Measurements from ENCODE around the gene CSNK1D. TPM values are rescaled to one million over a fixed set of nuclear protein-coding genes. Genes with fewer than 3 reads are reported as not detected.

CSNK1D gene
- total and polyA plus RNA-seq, 10 of the 15 experiments (the other 5 are each of a cell fraction or from before 2014, with no cell fraction given), result 5.7 to 105 (median 58.1) TPM

GRCh38 chr17:82199496-82199895, 74.0 kb downstream of the CSNK1D start:
- Histone ChIP-seq H3K9me3 (replicated peaks; ENCODE audit: control insufficient read depth, insufficient read depth, low read length) (no peaks in the 10 kb centered on the region), H3K9ac (ENCODE audit: control insufficient read depth, insufficient read depth, low read length) (no peak overlapping the region), H3K4me2 (ENCODE audit: control insufficient read depth, insufficient read depth) (no peak overlapping the region), H3K79me2 (ENCODE audit: control insufficient read depth, insufficient read depth, low read length) (no peaks in the 10 kb centered on the region), H3K36me3 (ENCODE audit: control insufficient read depth in 2 of 2, insufficient read depth in 2 of 2, low read length in 1 of 2) (no peaks in the 10 kb centered on the region), H3K4me1 (ENCODE audit: control insufficient read depth, insufficient read depth, low read length) (peaks cover 9% of the 10 kb centered on the region), H3K27me3 (replicated peaks in 1 of 2; ENCODE audit: control insufficient read depth in 2 of 2, insufficient read depth in 2 of 2, low read length in 1 of 2) (no peaks in the 10 kb centered on the region), H3K27ac (ENCODE audit: control insufficient read depth, insufficient read depth) (no peak overlapping the region), H4K20me1 (ENCODE audit: control insufficient read depth, insufficient read depth) (no peaks in the 10 kb centered on the region), H3K4me3 (no peak overlapping the region), H2AFZ (ENCODE audit: control insufficient read depth, low read depth, low read length) (no peak overlapping the region)
- ChIA-PET POLR2A (interaction anchor here (0.7 kb wide), 1 partner anchor 197 kb away, joined by 5 read pairs; no protein-coding TSS in a partner anchor), SMC1A (ENCODE audit: uncharacterized antibody, unreplicated experiment) (interaction anchor here (0.8 kb wide), 1 partner anchor 93 kb away, joined by 3 read pairs; no protein-coding TSS in a partner anchor), CTCF (interaction anchor here (0.6 to 1.0 kb wide), 3 partner anchors 9 to 156 kb away, joined by 3 read pairs; no protein-coding TSS in a partner anchor), RAD21 (ENCODE audit: unreplicated experiment) (no interaction called here)
- 91% methylated on average over 12 of the region's 12 CpGs for WGBS (ENCODE audit: insufficient coverage, insufficient replicate concordance, low lambda C conversion rate, missing lambda C conversion rate)
- DNase-seq (ENCODE audit: low read depth, low spot score) (no peak), FAIRE-seq (no peak), ATAC-seq (no peak)
- intact Hi-C loops (cut with micrococcal nuclease; ENCODE audit: unreplicated experiment), result no loop called here
- in situ Hi-C loops (cut with MboI), result no loop called here
- BruUV-seq (replicated peaks), result no TSS peak
- TF ChIP-seq MYC (IDR thresholded peaks at IDR 0.05; ENCODE audit: insufficient read depth, insufficient read length, insufficient replicate concordance, low read length, severe bottlenecking) (no peak), BCL11A (IDR thresholded peaks at IDR 0.05; ENCODE audit: low read depth, low read length) (no peak), ZBTB33 (IDR thresholded peaks at IDR 0.05) (no peak), E2F8 (IDR thresholded peaks at IDR 0.05; ENCODE audit: low read depth, partially characterized antibody) (no peak), SRF (IDR thresholded peaks at IDR 0.05; ENCODE audit: low read depth in 2 of 2, low read length in 2 of 2) (no peak), HDAC2 (IDR thresholded peaks at IDR 0.05) (no peak), BACH1 (IDR thresholded peaks at IDR 0.05; ENCODE audit: borderline replicate concordance) (no peak), ZSCAN29 (IDR thresholded peaks at IDR 0.05) (no peak), NR2C2 (IDR thresholded peaks at IDR 0.05; ENCODE audit: borderline replicate concordance, control insufficient read depth, insufficient read length, low read depth) (no peak), FOS (IDR thresholded peaks at IDR 0.05; ENCODE audit: borderline replicate concordance, extremely low read depth, insufficient read length) (no peak), ZNF622 (IDR thresholded peaks at IDR 0.05) (no peak), KAT2A (conservative IDR thresholded peaks at IDR 0.05; ENCODE audit: control insufficient read depth, low read depth, low read length) (no peak), ZBTB4 (CRISPR knock-in tag; IDR thresholded peaks at IDR 0.05) (no peak), SMC3 (IDR thresholded peaks at IDR 0.05; ENCODE audit: borderline replicate concordance, low read length) (no peak), MTA2 (IDR thresholded peaks at IDR 0.05; ENCODE audit: low read depth) (no peak), CEBPB (IDR thresholded peaks at IDR 0.05; ENCODE audit: borderline replicate concordance in 1 of 2, low read depth in 2 of 2, low read length in 2 of 2) (no peak), IKZF2 (IDR thresholded peaks at IDR 0.05) (no peak), MAX (IDR thresholded peaks at IDR 0.05; ENCODE audit: low read depth, low read length) (no peak)

Data from GM12878 (cell line).